NT2/D1 (cell line): Measurements from ENCODE around the gene ZNF823.
A peak's percentile ranks its signal among the peaks of the same experiment; 100 is the strongest.

Experiments used
- DNase-seq: peaks from one replicate; pipeline ENCODE4 v3.0.0-alpha.2; 2011; ENCODE audit warnings: low read depth, low spot score
- H3K27me3 ChIP-seq: 2 replicates; pipeline ENCODE4 v1.6.0; 2011; ENCODE audit warnings: mild to moderate bottlenecking; ENCODE audit not compliant: insufficient read length, insufficient read depth
- H3K36me3 ChIP-seq: 2 replicates; pipeline ENCODE4 v1.6.1; 2011; ENCODE audit warnings: mild to moderate bottlenecking, low read length, mixed read lengths; ENCODE audit not compliant: insufficient read depth, insufficient read length
- H3K4me1 ChIP-seq: 2 replicates; pipeline ENCODE4 v1.5.1; 2011; ENCODE audit not compliant: insufficient read depth, insufficient read length
- H3K4me3 ChIP-seq: 2 replicates; pipeline ENCODE4 v1.5.1; 2011; ENCODE audit warnings: low read depth; ENCODE audit not compliant: insufficient read length
- H3K9ac ChIP-seq: 2 replicates; pipeline ENCODE4 v1.6.0; 2011; ENCODE audit warnings: low read depth; ENCODE audit not compliant: insufficient read length
- H3K9me3 ChIP-seq: 2 replicates; pipeline ENCODE4 v1.5.1; 2011; ENCODE audit warnings: mild to moderate bottlenecking, low read length; ENCODE audit not compliant: insufficient read depth
- SUZ12 ChIP-seq: IDR thresholded peaks from 2 replicates; pipeline ENCODE4 v1.6.1; 2011; ENCODE audit not compliant: insufficient read length, insufficient read depth; ENCODE audit errors: extremely low read depth
- YY1 ChIP-seq: IDR thresholded peaks from 2 replicates; pipeline ENCODE4 v1.6.1; 2011; ENCODE audit not compliant: insufficient read length, insufficient read depth
- ZNF274 ChIP-seq: IDR thresholded peaks from 2 replicates; pipeline ENCODE4 v1.6.1; 2011; ENCODE audit warnings: mild to moderate bottlenecking, low read depth, low read length

The ZNF823 gene

GRCh38 chr19:11699931-11700794 lies 38.6 kb downstream of the ZNF823 start:
- H3K27me3 ChIP-seq = no peaks in the 10 kb centered on the region
- DNase-seq = no peak

GRCh38 chr19:11698231-11698630 lies 40.5 kb downstream of the ZNF823 start:
- TF ChIP-seq ZNF274 = no peak
- no peak for TF ChIP-seq YY1
- no peak for TF ChIP-seq SUZ12
- Histone ChIP-seq H3K36me3 (no peaks in the 10 kb centered on the region), H3K9ac (no peak overlapping the region), H3K27me3 (no peaks in the 10 kb centered on the region), H3K4me1 (peaks cover 2% of the 10 kb centered on the region), H3K9me3 (no peaks in the 10 kb centered on the region), H3K4me3 (no peak overlapping the region)
- DNase-seq = no peak

More at GRCh38 chr19:11699931-11700794, 38.6 kb downstream of the ZNF823 start:
- TF ChIP-seq YY1 = no peak
- TF ChIP-seq SUZ12 = no peak
- no peak for TF ChIP-seq ZNF274
- no peak overlapping the region for H3K4me3 ChIP-seq
- no peaks in the 10 kb centered on the region for H3K36me3 ChIP-seq
- H3K4me1 ChIP-seq = no peaks in the 10 kb centered on the region
- no peaks in the 10 kb centered on the region for H3K9me3 ChIP-seq
- H3K9ac ChIP-seq = no peak overlapping the region

GRCh38 chr19:11697284-11697855 lies 41.4 kb downstream of the ZNF823 start:
- DNase-seq = no peak
- H3K4me1 ChIP-seq = peaks cover 2% of the 10 kb centered on the region
- H3K4me3 ChIP-seq = no peak overlapping the region
- TF ChIP-seq SUZ12 (no peak), YY1 (no peak), ZNF274 (no peak)
- no peaks in the 10 kb centered on the region for H3K9me3 ChIP-seq
- H3K27me3 ChIP-seq = no peaks in the 10 kb centered on the region
- H3K36me3 ChIP-seq = no peaks in the 10 kb centered on the region
- H3K9ac ChIP-seq = no peak overlapping the region

GRCh38 chr19:11694533-11695439 lies 44.0 kb downstream of the ZNF823 start:
- H3K27me3 ChIP-seq = no peaks in the 10 kb centered on the region
- H3K9ac ChIP-seq = peak overlapping the region; percentile 86
- H3K9me3 ChIP-seq = peaks cover 2% of the 10 kb centered on the region; the same call in 1 of the 2 replicates
- peak overlapping the region; percentile 77 for H3K4me3 ChIP-seq
- peak; percentile 95 for DNase-seq
- TF ChIP-seq YY1 (no peak), ZNF274 (no peak), SUZ12 (no peak)
- peaks cover 2% of the 10 kb centered on the region for H3K4me1 ChIP-seq
- peaks cover 3% of the 10 kb centered on the region for H3K36me3 ChIP-seq

GRCh38 chr19:11693505-11694499 lies 44.9 kb downstream of the ZNF823 start:
- Histone ChIP-seq H3K4me1 (peaks cover 2% of the 10 kb centered on the region), H3K4me3 (peak overlapping the region; percentile 77), H3K9ac (peak overlapping the region; percentile 86), H3K36me3 (peaks cover 11% of the 10 kb centered on the region), H3K9me3 (peaks cover 12% of the 10 kb centered on the region; the same call in 1 of the 2 replicates), H3K27me3 (no peaks in the 10 kb centered on the region)
- peak; percentile 55 for DNase-seq
- TF ChIP-seq ZNF274 = no peak
- TF ChIP-seq YY1 = no peak
- TF ChIP-seq SUZ12 = no peak

GRCh38 chr19:11692127-11692790 lies 46.5 kb downstream of the ZNF823 start:
- Histone ChIP-seq H3K36me3 (peaks cover 17% of the 10 kb centered on the region), H3K4me3 (no peak overlapping the region), H3K9ac (no peak overlapping the region), H3K27me3 (no peaks in the 10 kb centered on the region), H3K9me3 (peaks cover 27% of the 10 kb centered on the region), H3K4me1 (peaks cover 2% of the 10 kb centered on the region)
- no peak for DNase-seq
- TF ChIP-seq SUZ12 = no peak
